ENCODE measurements around the gene VKORC1L1. TPM values are rescaled to one million over a fixed set of nuclear protein-coding genes. Genes with fewer than 3 reads are reported as not detected.
"Not testable (repeated sequence)": the region's sequence is repeated elsewhere in the genome, so short reads cannot be mapped to it uniquely, and the experiment has no call there.

The VKORC1L1 gene
- total RNA-seq = 10 to 100 TPM in 7 of 8 experiments, 1 to 10 TPM in 1; 9.9 to 24.4 (median 15.8) TPM

DNA sequence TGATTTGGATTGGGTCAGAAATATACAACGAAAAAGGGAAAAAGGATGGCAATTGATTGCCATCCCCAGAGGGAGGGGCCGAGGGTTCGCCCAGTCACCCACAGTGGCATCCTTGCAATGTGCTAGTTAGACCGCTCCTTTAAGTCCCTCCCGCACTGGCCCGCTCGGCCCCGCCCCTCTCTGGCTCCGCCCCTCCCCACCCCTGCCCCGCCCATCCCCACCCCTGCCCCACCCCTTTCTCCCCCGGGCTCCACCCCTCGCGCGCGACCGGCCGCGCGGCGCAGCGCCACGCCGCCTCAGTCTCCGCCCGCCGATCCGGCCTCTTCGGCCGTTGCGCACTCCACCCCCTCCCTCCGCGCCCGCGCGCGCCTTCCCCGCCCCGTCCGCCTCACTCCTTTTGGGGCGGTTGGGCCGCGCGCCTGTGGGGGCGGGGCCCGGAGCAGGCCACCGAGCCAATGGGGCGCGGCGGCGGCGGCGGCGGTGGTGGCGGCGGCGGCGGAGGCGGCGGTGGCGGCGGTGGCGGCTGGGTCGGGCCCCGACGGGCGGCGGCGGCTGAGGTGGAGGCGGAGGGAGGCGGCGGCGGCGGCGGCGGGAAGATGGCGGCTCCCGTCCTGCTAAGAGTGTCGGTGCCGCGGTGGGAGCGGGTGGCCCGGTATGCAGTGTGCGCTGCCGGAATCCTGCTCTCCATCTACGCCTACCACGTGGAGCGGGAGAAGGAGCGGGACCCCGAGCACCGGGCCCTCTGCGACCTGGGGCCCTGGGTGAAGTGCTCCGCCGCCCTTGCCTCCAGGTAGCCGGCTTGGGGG is at the start of gene VKORC1L1:
Gene VKORC1L1, plus strand, starts transcription at position 299 of the 806 bp plus-strand sequence. Its CDS starts 298 bp downstream, at position 597.
- peak; percentile 89 to 95 (median 92) for ATAC-seq (replicated peaks in 6 of 8)
- Histone ChIP-seq H3K4me1 (replicated peaks in 1 of 2) (peaks cover 0 to 2% of the 10 kb centered on the region in 2 donors), H3K27ac (peak within 1 kb of the TSS; percentile 75 to 88), H3K4me3 (peak within 1 kb of the TSS; percentile 69 to 99 (median 93))
- in situ Hi-C loops (cut with MboI; ENCODE audit: low pct_unique_long_range_greater_than_20kb in 2 of 9, low sequenced_read_pairs in 9 of 9, unreplicated experiment in 9 of 9) = no loop called here
- WGBS, 10 experiments = 0% methylated on average over 1 to 3 of the region's 94 CpGs; no CpG with 5 or more reads in 5 of the 10 experiments

GRCh38 chr7:65827366-65827765 is 45.5 kb upstream of the VKORC1L1 start:
- Histone ChIP-seq H3K4me1 (replicated peaks in 1 of 2) (no peaks in the 10 kb centered on the region), H3K4me3 (no peak overlapping the region), H3K27ac (no peak overlapping the region)
- no peak for ATAC-seq (replicated peaks in 6 of 8)
- WGBS, 10 experiments = 43 to 100% (median 100%) methylated on average over 1 to 3 of the region's 6 CpGs; no CpG with 5 or more reads in 5 of the 10 experiments
- in situ Hi-C loops (cut with MboI; ENCODE audit: low pct_unique_long_range_greater_than_20kb in 2 of 9, low sequenced_read_pairs in 9 of 9, unreplicated experiment in 9 of 9) = no loop called here

GRCh38 chr7:65832281-65832680 is 40.6 kb upstream of the VKORC1L1 start:
- in situ Hi-C loops (cut with MboI; ENCODE audit: low pct_unique_long_range_greater_than_20kb in 2 of 9, low sequenced_read_pairs in 9 of 9, unreplicated experiment in 9 of 9) = no loop called here
- 40 to 100% (median 85%) methylated on average over 1 to 2 of the region's 2 CpGs; no CpG with 5 or more reads in 4 of the 10 experiments for WGBS, 10 experiments

GRCh38 chr7:65836684-65837083 is 36.2 kb upstream of the VKORC1L1 start:
- H3K4me1 ChIP-seq (replicated peaks in 1 of 2); in situ Hi-C loops (cut with MboI; ENCODE audit: low pct_unique_long_range_greater_than_20kb in 2 of 9, low sequenced_read_pairs in 9 of 9, unreplicated experiment in 9 of 9); ATAC-seq (replicated peaks in 6 of 8); H3K4me3 ChIP-seq; H3K27ac ChIP-seq: not testable (repeated sequence)
- 88 to 100% (median 100%) methylated on average over 1 to 3 of the region's 3 CpGs; no CpG with 5 or more reads in 1 of the 10 experiments for WGBS, 10 experiments

More at GRCh38 chr7:65832281-65832680, 40.6 kb upstream of the VKORC1L1 start:
- peak in 1 of 8 experiments; percentile 42 for ATAC-seq (replicated peaks in 6 of 8)
- H3K4me3 ChIP-seq = no peak overlapping the region
- no peak overlapping the region for H3K27ac ChIP-seq
- no peaks in the 10 kb centered on the region for H3K4me1 ChIP-seq (replicated peaks in 1 of 2)

- H3K27ac ChIP-seq; H3K4me1 ChIP-seq (replicated peaks in 1 of 2); in situ Hi-C loops (cut with MboI; ENCODE audit: low pct_unique_long_range_greater_than_20kb in 2 of 9, low sequenced_read_pairs in 9 of 9, unreplicated experiment in 9 of 9); H3K4me3 ChIP-seq: not testable (repeated sequence)
- ATAC-seq (replicated peaks in 6 of 8) = peak in 1 of 8 experiments; percentile 59
- 40 to 100% (median 80%) methylated on average over 1 to 3 of the region's 5 CpGs; no CpG with 5 or more reads in 3 of the 10 experiments for WGBS, 10 experiments
Measured at GRCh38 chr7:65837541-65837956, 35.3 kb upstream of the VKORC1L1 start.

DNA sequence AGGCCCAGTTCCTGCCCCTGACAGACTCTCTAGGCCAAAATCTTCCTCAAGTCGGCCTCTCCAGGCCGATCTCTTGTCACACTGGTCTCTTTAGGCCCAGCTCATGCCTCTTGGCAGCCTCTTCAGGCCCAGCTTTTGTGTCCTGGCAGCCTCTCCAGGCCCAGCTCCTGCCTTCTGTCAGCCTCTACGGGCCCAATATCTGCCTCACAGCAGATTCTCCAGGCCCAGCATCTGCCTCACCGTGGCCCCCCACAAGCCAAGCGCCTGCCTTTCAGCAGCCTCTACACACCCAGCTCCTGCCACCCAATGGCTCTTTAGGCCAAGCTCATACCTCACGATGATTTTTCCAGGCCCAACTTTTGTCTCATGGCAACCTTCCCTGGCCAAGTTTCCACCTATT is 33.0 kb upstream of the VKORC1L1 start:
- ATAC-seq (replicated peaks in 6 of 8) = no peak
- no peak overlapping the region for H3K4me3 ChIP-seq
- H3K27ac ChIP-seq = no peak overlapping the region
- 53 to 100% (median 88%) methylated on average over 1 to 3 of the region's 6 CpGs; no CpG with 5 or more reads in 2 of the 10 experiments for WGBS, 10 experiments
- in situ Hi-C loops (cut with MboI; ENCODE audit: low pct_unique_long_range_greater_than_20kb in 2 of 9, low sequenced_read_pairs in 9 of 9, unreplicated experiment in 9 of 9) = no loop called here
- H3K4me1 ChIP-seq (replicated peaks in 1 of 2) = no peaks in the 10 kb centered on the region

- H3K4me3 ChIP-seq = no peak overlapping the region
- H3K27ac ChIP-seq = no peak overlapping the region
- WGBS, 10 experiments = 63 to 100% (median 100%) methylated on average over 1 to 2 of the region's 4 CpGs; no CpG with 5 or more reads in 3 of the 10 experiments
- in situ Hi-C loops (cut with MboI; ENCODE audit: low pct_unique_long_range_greater_than_20kb in 2 of 9, low sequenced_read_pairs in 9 of 9, unreplicated experiment in 9 of 9) = no loop called here
- no peaks in the 10 kb centered on the region for H3K4me1 ChIP-seq (replicated peaks in 1 of 2)
- peak in 1 of 8 experiments; percentile 27 for ATAC-seq (replicated peaks in 6 of 8)
Measured at GRCh38 chr7:65840446-65840845, 32.4 kb upstream of the VKORC1L1 start.

DNA sequence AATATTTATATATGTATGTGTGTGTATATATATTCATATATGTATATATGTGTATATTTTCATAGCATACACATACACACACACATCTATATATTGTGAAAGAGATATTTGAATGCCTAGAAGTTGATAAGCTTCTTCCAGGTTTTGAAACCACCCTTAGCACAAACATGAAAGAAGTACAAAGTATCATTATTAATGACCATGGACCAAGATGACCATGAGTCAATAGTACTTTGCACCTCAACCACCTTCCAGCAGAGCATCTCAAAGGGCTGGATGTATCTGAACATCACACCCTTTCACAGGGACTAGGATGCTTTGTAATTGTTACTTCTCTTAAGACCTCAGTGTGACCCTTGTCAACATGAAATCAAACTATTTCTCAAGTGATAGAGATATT is 29.3 kb upstream of the VKORC1L1 start:
- not testable (repeated sequence) for ATAC-seq (replicated peaks in 6 of 8)

GRCh38 chr7:65846008-65846570 is 26.8 kb upstream of the VKORC1L1 start:
- 66 to 95% (median 83%) methylated on average over 1 to 4 of the region's 4 CpGs; no CpG with 5 or more reads in 3 of the 10 experiments for WGBS, 10 experiments
- no peaks in the 10 kb centered on the region for H3K4me1 ChIP-seq (replicated peaks in 1 of 2)
- ATAC-seq (replicated peaks in 6 of 8) = no peak
- H3K4me3 ChIP-seq = no peak overlapping the region
- no peak overlapping the region for H3K27ac ChIP-seq
- in situ Hi-C loops (cut with MboI; ENCODE audit: low pct_unique_long_range_greater_than_20kb in 2 of 9, low sequenced_read_pairs in 9 of 9, unreplicated experiment in 9 of 9) = no loop called here

More for the DNA sequence above, 29.3 kb upstream of the VKORC1L1 start:
- H3K4me1 ChIP-seq (replicated peaks in 1 of 2); in situ Hi-C loops (cut with MboI; ENCODE audit: low pct_unique_long_range_greater_than_20kb in 2 of 9, low sequenced_read_pairs in 9 of 9, unreplicated experiment in 9 of 9); H3K4me3 ChIP-seq; H3K27ac ChIP-seq: not testable (repeated sequence)

GRCh38 chr7:65853426-65853825 is 19.4 kb upstream of the VKORC1L1 start:
- not testable (repeated sequence) for ATAC-seq (replicated peaks in 6 of 8)

DNA sequence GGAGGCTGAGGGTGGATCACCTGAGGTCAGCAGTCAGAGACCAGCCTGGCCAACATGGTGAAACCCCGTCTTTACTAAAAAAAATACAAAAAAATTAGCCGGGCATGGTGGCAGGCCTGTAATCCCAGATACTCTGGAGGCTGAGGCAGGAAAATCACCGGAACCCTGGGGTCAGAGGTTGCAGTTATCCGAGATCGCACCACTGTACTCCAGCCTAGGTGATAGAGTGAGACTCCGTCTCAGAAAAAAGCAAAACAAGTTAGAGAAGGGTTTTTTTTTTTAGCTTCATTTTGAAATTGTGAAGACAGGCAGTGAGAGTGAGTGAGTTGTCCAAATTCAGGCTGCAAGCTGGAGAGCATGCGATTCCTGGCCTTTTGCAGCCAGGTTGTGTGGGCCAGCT is 19.0 kb upstream of the VKORC1L1 start:
- H3K4me3 ChIP-seq; ATAC-seq (replicated peaks in 6 of 8); H3K4me1 ChIP-seq (replicated peaks in 1 of 2); H3K27ac ChIP-seq; in situ Hi-C loops (cut with MboI; ENCODE audit: low pct_unique_long_range_greater_than_20kb in 2 of 9, low sequenced_read_pairs in 9 of 9, unreplicated experiment in 9 of 9): not testable (repeated sequence)
- 53 to 100% (median 100%) methylated on average over 1 to 6 of the region's 7 CpGs; no CpG with 5 or more reads in 7 of the 10 experiments for WGBS, 10 experiments

More at GRCh38 chr7:65853426-65853825, 19.4 kb upstream of the VKORC1L1 start:
- WGBS, 10 experiments = 25 to 80% methylated on average over 1 to 2 of the region's 3 CpGs; no CpG with 5 or more reads in 8 of the 10 experiments
- in situ Hi-C loops (cut with MboI; ENCODE audit: low pct_unique_long_range_greater_than_20kb in 2 of 9, low sequenced_read_pairs in 9 of 9, unreplicated experiment in 9 of 9); H3K4me3 ChIP-seq; H3K4me1 ChIP-seq (replicated peaks in 1 of 2); H3K27ac ChIP-seq: not testable (repeated sequence)

DNA sequence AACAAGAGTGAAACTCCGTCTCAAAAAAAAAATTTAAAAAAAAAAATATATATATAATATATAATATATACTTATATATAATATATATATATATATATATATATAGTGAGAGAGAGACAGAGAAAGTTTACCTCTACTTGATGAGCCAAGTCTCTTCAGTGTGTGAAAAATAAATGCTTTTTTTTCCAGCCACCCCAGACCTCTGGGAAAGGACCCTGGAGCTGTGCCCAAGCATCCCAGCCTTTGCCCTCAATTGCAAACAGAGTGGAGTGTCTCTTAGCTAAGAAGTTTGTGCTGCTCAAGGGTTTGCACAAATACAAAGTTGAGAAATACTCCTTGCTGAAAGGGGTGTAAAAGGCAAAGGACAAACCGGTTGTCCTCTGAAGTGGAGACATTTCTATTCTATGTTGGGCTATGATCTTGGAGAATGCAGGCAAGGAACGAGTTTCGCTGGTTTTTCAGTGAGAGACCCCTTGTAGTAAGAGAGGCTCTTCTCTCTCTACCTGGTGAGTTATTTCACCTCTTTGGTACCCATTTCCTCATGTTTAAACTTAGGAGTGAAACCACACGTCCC is 15.5 kb upstream of the VKORC1L1 start:
- WGBS, 10 experiments = 0 to 100% (median 75%) methylated on average over 1 of the region's 5 CpGs; no CpG with 5 or more reads in 4 of the 10 experiments
- in situ Hi-C loops (cut with MboI; ENCODE audit: low pct_unique_long_range_greater_than_20kb in 2 of 9, low sequenced_read_pairs in 9 of 9, unreplicated experiment in 9 of 9); H3K4me3 ChIP-seq; H3K27ac ChIP-seq; ATAC-seq (replicated peaks in 6 of 8); H3K4me1 ChIP-seq (replicated peaks in 1 of 2): not testable (repeated sequence)

- in situ Hi-C loops (cut with MboI; ENCODE audit: low pct_unique_long_range_greater_than_20kb in 2 of 9, low sequenced_read_pairs in 9 of 9, unreplicated experiment in 9 of 9); H3K4me1 ChIP-seq (replicated peaks in 1 of 2); H3K4me3 ChIP-seq; ATAC-seq (replicated peaks in 6 of 8); H3K27ac ChIP-seq: not testable (repeated sequence)
- 75 to 100% (median 88%) methylated on average over 1 to 4 of the region's 4 CpGs; no CpG with 5 or more reads in 3 of the 10 experiments for WGBS, 10 experiments
Measured at GRCh38 chr7:65858660-65859059, 14.2 kb upstream of the VKORC1L1 start.
